ENCODE measurements around the gene HHIPL1.

The HHIPL1 gene

DNA sequence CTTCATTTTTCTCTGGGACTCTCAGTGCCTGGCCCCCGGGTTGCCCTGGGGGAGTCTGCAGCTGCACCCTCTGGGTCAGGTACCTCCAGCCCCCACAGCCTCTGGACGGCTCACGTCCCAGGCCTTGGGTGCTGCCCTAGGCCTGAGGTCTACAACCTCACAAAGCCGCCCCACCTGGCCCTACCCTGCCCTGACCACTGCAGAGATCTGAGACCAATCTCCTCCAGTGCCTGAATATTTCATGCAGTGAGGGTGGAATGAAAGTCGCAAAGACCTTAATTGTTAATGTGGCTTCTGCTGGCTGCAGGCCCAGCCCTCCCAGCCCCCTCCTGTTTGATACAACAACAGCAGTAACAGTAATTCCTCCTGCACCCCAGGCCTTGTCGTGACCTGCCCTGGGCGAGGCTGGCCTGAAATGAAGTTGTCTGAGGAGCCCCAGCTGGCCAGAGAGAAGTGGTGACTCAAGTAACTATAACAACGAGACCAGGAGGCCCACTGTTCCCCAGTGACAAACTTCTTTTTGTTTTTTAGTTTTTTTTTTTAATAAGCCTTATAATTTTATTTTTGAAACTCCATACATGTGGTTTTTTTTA is 32.1 kb upstream of the HHIPL1 start:
- Histone ChIP-seq H3K4me1 (ENCODE audit: low read length) (peaks cover 19% of the 10 kb centered on the region), H3K27me3 (ENCODE audit: low read depth, low read length) (peaks cover 5% of the 10 kb centered on the region; the same call in 1 of the 2 replicates), H3K9me3 (ENCODE audit: insufficient read depth, low read length) (no peaks in the 10 kb centered on the region), H2AFZ (ENCODE audit: low read depth, low read length) (no peak overlapping the region), H3K9ac (ENCODE audit: low read length) (no peak overlapping the region), H4K20me1 (ENCODE audit: insufficient read depth, low read length) (no peaks in the 10 kb centered on the region), H3K79me2 (ENCODE audit: low read length) (no peaks in the 10 kb centered on the region), H3K4me2 (ENCODE audit: low read length) (no peak overlapping the region), H3K27ac (ENCODE audit: low read length) (no peak overlapping the region), H3K4me3 (ENCODE audit: low read length) (no peak overlapping the region), H3K36me3 (replicated peaks; ENCODE audit: low read depth, low read length) (no peaks in the 10 kb centered on the region)
- TF ChIP-seq, protein P1, sequence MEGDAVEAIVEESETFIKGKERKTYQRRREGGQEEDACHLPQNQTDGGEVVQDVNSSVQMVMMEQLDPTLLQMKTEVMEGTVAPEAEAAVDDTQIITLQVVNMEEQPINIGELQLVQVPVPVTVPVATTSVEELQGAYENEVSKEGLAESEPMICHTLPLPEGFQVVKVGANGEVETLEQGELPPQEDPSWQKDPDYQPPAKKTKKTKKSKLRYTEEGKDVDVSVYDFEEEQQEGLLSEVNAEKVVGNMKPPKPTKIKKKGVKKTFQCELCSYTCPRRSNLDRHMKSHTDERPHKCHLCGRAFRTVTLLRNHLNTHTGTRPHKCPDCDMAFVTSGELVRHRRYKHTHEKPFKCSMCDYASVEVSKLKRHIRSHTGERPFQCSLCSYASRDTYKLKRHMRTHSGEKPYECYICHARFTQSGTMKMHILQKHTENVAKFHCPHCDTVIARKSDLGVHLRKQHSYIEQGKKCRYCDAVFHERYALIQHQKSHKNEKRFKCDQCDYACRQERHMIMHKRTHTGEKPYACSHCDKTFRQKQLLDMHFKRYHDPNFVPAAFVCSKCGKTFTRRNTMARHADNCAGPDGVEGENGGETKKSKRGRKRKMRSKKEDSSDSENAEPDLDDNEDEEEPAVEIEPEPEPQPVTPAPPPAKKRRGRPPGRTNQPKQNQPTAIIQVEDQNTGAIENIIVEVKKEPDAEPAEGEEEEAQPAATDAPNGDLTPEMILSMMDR (IDR thresholded peaks at IDR 0.05; ENCODE audit: low read depth, low read length): no peak
- no peak for TF ChIP-seq EZH2phosphoT487 (IDR thresholded peaks at IDR 0.05; ENCODE audit: low read depth)

DNA sequence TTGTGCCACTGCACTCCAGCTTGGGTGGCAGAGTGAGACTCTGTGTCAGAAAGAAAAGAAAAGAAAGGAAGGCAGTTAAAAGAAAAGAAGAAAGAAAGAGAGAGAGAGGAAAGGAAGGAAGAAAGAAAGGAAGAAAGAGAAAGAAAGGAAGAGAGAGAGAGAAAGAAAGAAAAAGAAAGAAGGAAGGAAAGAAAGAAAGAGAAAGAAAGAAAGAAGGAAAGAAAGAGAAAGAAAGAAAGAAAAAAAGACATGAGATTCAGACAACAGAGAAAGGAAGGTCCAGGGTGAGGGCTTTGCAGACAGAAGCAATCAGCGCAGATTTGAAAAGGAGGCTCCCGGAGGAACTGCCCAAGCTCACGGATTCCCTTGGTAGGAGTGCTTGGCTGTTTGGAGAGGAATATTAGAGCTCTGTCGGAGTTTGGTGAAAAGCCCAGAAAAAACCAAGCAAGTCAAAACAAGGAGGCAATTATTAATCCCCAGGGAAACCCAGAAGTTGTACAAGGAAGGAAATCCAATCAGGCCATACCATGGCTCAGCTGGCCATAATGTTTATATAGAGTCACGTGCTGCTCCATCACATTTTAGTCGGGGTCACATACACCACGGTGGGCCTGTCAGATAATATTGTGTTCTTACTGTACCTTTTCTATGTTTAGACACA is 29.3 kb upstream of the HHIPL1 start:
- no peaks in the 10 kb centered on the region for H3K36me3 ChIP-seq (replicated peaks; ENCODE audit: low read depth, low read length)
- H4K20me1 ChIP-seq (ENCODE audit: insufficient read depth, low read length): no peaks in the 10 kb centered on the region
- peaks cover 13% of the 10 kb centered on the region for H3K4me1 ChIP-seq (ENCODE audit: low read length)
- peaks cover 5% of the 10 kb centered on the region; the same call in 1 of the 2 replicates for H3K27me3 ChIP-seq (ENCODE audit: low read depth, low read length)
- H2AFZ ChIP-seq (ENCODE audit: low read depth, low read length): no peak overlapping the region
- H3K9ac ChIP-seq (ENCODE audit: low read length): no peak overlapping the region
- no peak overlapping the region for H3K4me3 ChIP-seq (ENCODE audit: low read length)
- H3K4me2 ChIP-seq (ENCODE audit: low read length): no peak overlapping the region
- H3K9me3 ChIP-seq (ENCODE audit: insufficient read depth, low read length): no peaks in the 10 kb centered on the region
- TF ChIP-seq EZH2phosphoT487 (IDR thresholded peaks at IDR 0.05; ENCODE audit: low read depth): no peak
- H3K79me2 ChIP-seq (ENCODE audit: low read length): no peaks in the 10 kb centered on the region
- no peak overlapping the region for H3K27ac ChIP-seq (ENCODE audit: low read length)

DNA sequence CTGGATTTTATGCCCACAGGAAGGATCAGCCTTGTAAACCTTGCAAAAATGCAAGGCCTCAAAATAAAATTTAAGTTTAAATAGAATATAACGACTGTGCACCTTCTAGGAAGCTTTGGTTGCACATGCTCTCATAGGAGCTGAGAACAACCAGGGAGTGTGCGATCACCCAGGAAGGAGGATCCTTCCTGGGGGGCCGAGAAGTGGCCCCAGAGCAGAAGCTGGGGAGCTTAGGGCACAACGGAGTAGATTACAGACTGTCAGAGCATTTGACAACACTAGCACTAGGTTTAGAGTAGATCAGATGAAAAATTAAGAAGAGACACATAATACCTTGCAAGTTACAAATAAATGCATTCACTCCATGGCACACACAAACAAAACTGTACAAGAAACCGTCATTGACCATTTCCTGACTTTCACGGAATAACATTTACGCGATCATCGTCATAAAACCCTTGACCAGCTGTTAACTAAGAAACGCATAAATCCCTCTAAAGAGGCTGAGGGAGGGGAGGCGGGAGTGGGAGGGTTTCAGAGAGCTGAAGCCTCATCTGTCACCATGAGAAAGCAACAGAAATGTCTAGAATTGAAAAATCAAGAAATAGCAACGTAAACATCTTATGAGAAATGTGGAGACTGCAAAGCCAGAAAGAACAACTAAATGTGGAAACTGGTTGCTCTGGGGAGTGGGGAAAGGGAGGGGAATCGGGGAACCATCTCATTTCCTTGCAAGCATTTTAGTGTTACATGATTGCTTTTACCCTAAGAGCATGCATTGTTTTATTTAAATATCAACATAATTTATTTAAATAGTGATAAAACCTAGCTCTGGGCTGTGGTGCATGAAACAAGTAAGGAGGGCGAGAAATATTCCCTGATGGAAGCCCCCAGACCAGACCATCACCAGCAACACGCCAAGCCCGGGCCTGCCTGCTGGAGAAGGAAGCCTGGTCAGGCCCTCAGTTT is 27.8 kb upstream of the HHIPL1 start:
- Histone ChIP-seq H3K9me3 (ENCODE audit: insufficient read depth, low read length) (no peaks in the 10 kb centered on the region), H3K4me3 (ENCODE audit: low read length) (no peak overlapping the region), H4K20me1 (ENCODE audit: insufficient read depth, low read length) (no peaks in the 10 kb centered on the region), H2AFZ (ENCODE audit: low read depth, low read length) (no peak overlapping the region), H3K4me2 (ENCODE audit: low read length) (no peak overlapping the region), H3K79me2 (ENCODE audit: low read length) (no peaks in the 10 kb centered on the region), H3K9ac (ENCODE audit: low read length) (no peak overlapping the region), H3K27me3 (ENCODE audit: low read depth, low read length) (peaks cover 7% of the 10 kb centered on the region), H3K36me3 (replicated peaks; ENCODE audit: low read depth, low read length) (no peaks in the 10 kb centered on the region), H3K27ac (ENCODE audit: low read length) (no peak overlapping the region), H3K4me1 (ENCODE audit: low read length) (peaks cover 6% of the 10 kb centered on the region)
- TF ChIP-seq, protein P1 (IDR thresholded peaks at IDR 0.05; ENCODE audit: low read depth, low read length): no peak
- TF ChIP-seq EZH2phosphoT487 (IDR thresholded peaks at IDR 0.05; ENCODE audit: low read depth): no peak

DNA sequence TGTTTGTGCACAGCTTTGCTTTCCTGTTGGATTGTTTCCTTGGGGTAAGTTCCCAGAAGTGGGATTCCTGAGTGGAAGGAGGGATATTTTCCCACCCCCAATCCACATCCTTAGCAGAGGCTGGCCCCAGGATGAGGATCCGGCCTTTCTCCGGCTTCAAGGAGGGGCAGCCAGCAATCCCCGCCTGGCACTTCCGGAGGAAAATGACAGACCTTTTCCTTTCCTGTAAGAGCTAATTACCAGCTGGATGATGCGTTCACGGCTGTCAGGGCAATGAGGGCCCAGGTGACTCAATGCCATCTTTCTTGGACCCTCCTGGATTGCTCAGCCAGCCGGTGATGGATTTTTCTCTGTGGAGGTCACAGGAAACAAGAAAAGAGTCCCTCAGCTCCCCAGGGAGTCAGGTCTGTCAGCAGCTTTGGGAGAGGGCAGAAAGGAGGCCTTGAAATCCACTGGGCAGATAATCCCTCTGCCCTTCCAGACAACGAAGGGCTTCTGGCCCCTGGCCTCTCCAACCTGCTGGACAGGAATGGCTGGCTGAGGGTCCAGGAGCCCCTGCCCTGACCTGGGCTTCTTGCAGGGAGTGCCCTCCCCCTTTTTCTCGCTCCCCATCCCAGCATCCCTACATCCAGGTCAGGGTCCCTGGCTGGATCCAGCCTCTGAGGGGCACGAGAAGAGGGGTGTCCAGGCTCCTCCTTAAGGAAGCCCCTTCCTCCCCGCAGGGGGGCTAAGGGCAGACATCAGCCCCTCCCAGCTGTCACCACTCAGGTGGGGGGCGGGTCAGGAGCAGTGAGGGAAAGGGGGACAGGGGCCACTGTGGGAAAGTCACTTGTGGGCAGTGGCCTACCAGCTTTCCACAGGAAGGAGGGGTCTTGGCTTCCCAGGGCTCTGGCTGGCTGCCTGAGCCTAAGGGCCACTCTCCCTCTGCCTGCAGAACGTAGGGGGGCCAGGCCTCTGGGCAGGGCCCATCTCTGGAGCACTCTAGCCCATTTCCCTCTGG is 24.8 kb upstream of the HHIPL1 start:
- TF ChIP-seq EZH2phosphoT487 (IDR thresholded peaks at IDR 0.05; ENCODE audit: low read depth): no peak
- TF ChIP-seq, protein P1 (IDR thresholded peaks at IDR 0.05; ENCODE audit: low read depth, low read length): no peak
- peaks cover 34% of the 10 kb centered on the region for H3K27me3 ChIP-seq (ENCODE audit: low read depth, low read length)
- H4K20me1 ChIP-seq (ENCODE audit: insufficient read depth, low read length): no peaks in the 10 kb centered on the region
- no peak overlapping the region for H2AFZ ChIP-seq (ENCODE audit: low read depth, low read length)
- H3K9ac ChIP-seq (ENCODE audit: low read length): no peak overlapping the region
- H3K27ac ChIP-seq (ENCODE audit: low read length): no peak overlapping the region
- H3K4me3 ChIP-seq (ENCODE audit: low read length): no peak overlapping the region
- no peaks in the 10 kb centered on the region for H3K79me2 ChIP-seq (ENCODE audit: low read length)
- no peaks in the 10 kb centered on the region; the same call in 1 of the 2 replicates for H3K4me1 ChIP-seq (ENCODE audit: low read length)
- H3K9me3 ChIP-seq (ENCODE audit: insufficient read depth, low read length): no peaks in the 10 kb centered on the region
- no peak overlapping the region for H3K4me2 ChIP-seq (ENCODE audit: low read length)
- H3K36me3 ChIP-seq (replicated peaks; ENCODE audit: low read depth, low read length): no peaks in the 10 kb centered on the region

Data from OCI-LY3 (cell line).